Measurements from ENCODE around the gene HOXC10. TPM values are rescaled to one million over a fixed set of nuclear protein-coding genes. Genes with fewer than 3 reads are reported as not detected.
A peak's percentile ranks its signal among the peaks of the same experiment; 100 is the strongest.

Gene HOXC10
- total RNA-seq, 1 donor, result not detected

DNA sequence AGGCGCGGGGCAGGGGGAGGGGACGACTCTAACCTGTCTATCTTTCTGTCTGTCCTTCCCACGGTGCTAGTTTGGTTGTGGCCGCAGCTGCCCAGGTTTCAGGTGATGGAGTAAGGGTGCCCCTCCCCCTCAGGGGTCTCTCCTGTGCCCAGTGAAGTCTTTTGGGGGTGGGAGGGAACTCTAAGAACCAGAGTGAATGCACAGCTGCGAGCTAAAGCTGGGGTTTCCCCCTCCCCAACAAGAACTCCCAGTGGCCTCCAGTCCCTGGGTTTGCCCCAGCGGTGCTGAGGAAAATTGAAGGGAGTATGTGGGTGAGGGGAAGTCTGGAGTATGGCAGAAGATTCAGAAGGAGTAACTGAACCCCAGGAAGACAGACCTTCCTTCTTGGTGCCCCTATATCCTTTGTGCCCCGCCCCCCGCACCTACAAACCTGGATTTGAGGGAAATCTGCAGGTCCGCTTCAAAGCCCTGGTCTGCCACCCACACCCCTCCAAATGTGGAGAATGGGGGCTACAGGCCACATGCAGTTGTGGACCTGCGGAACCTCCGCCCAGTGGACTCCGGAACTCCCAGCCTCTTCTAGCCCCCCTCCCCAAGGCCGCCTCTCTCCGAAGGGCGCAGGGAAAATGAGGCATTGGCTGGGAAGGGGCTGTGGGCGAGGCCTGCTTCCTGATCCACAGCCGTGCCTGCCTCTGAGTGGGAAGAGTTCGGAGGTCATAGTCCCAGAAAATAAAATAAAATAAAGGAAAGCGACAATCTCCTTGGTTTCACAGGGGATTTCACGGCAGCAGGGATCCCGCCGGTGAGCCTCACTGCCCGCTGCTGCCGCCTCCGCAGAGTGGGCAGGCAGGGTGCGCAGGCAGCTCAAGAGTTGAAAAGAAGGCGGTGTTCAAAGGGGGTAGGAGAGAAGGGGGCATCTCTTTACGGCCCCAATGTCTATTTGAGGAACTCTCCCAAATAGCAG lies 11.6 kb downstream of the HOXC10 start:
- TF ChIP-seq, protein P1, sequence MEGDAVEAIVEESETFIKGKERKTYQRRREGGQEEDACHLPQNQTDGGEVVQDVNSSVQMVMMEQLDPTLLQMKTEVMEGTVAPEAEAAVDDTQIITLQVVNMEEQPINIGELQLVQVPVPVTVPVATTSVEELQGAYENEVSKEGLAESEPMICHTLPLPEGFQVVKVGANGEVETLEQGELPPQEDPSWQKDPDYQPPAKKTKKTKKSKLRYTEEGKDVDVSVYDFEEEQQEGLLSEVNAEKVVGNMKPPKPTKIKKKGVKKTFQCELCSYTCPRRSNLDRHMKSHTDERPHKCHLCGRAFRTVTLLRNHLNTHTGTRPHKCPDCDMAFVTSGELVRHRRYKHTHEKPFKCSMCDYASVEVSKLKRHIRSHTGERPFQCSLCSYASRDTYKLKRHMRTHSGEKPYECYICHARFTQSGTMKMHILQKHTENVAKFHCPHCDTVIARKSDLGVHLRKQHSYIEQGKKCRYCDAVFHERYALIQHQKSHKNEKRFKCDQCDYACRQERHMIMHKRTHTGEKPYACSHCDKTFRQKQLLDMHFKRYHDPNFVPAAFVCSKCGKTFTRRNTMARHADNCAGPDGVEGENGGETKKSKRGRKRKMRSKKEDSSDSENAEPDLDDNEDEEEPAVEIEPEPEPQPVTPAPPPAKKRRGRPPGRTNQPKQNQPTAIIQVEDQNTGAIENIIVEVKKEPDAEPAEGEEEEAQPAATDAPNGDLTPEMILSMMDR (IDR thresholded peaks at IDR 0.05; ENCODE audit: insufficient read depth, low read length), result no peak
- no peak overlapping the region for H3K4me3 ChIP-seq (ENCODE audit: low read depth, low read length)
- DNase-seq (ENCODE audit: low read depth), result no peak

DNA sequence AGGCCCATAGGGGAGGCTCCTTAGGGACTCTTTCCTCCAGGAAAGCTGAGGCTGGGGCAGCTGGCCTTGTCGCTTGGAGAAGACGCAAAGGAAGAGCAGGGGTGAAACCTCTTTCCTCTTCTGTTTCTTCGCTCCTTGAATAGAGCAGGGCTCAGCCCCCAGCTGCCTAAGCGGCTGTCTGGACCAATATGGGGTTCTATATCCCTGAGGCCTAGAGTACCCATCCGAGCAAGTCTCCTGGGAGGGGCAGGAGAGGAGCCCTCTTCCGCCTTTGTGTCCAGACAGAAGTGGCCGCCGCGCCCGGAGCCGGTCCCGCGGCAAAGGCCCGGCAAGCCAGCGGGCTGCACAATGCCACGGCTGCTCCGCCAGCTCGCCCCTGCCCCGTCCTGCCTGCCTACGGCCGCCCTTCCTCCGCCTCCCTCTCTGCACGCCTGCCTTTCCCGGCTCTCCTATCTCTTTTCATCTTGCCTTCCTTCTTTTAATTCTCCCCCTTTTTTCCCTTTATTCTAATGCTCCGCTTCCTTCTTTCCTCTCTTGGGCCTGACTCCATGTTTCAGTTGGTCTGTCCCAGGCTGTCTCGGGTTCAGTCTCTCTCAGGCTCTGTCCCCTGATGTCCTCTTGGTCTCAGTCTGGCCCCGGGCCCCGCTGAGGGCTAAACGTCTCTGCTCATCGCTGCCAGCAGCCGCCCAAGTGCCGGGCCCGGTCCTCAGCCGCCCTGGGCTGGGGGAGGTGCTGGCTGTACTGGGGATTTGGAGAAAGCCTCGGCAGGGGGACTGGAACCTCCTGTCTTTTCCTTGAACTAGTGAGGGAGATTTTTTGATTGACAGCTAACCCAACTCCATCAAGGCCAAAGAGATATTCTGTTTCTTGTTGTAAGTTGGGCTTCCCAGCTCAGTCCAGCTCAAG lies 12.5 kb downstream of the HOXC10 start:
- H3K4me3 ChIP-seq (ENCODE audit: low read depth, low read length), result no peak overlapping the region
- DNase-seq (ENCODE audit: low read depth), result no peak
- TF ChIP-seq, protein P1 (IDR thresholded peaks at IDR 0.05; ENCODE audit: insufficient read depth, low read length), result no peak

DNA sequence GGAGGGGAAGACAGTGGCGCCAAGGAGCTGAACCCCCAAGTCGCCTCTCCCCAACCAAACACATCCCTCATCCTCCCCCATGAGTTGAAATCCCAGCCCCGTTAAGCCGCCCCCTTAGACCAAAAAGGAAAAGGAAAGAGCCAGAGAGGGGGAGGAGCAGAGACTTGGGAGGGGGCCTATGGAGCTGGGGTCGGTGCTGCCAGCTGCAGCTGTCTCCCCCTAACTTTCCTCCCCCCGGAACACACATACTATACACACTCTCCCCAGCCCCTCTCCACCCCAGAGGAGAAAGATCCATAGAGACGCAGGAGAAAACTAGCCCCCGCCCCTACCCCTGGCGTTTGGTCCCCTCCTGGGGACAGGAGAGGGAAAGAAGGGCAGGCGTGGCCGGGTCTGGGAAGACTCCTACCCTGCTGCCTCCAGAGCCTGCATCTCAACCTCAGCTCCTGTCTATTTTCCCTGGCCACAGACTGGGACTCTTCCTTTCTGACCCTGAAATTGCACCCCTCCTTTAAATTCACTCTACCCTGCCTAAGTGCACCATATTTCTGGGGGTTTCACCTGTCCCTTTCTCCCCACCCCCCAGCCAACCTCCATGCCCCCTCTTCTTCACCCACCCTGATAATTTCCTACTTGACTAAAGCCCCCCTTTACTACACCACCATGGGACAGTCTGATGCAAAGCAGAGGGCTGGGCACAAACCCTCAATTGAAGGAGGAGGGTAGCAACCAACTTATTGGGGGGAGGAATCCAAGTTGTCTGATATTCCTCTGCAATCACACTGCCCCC lies 13.4 kb downstream of the HOXC10 start:
- TF ChIP-seq, protein P1 (IDR thresholded peaks at IDR 0.05; ENCODE audit: insufficient read depth, low read length), result no peak
- DNase-seq (ENCODE audit: low read depth), result no peak
- no peak overlapping the region for H3K4me3 ChIP-seq (ENCODE audit: low read depth, low read length)

DNA sequence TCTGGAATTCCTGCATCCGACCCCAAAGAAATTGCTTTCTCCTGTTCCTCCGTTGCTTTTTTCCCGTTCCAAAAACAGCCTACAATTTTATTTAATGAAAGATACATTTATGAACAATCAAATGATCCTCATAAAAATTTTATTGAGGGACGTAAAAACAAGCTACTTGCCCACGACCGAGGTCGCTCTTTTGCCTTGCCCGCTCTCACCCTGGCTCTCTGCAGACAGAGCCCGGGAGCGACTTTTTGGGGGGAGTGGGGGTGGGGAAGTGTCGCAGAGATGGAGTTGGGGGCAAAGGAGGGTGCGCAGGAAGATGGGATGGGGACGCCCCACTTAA lies 13.9 kb downstream of the HOXC10 start:
- no peak for DNase-seq (ENCODE audit: low read depth)
- H3K4me3 ChIP-seq (ENCODE audit: low read depth, low read length), result no peak overlapping the region

DNA sequence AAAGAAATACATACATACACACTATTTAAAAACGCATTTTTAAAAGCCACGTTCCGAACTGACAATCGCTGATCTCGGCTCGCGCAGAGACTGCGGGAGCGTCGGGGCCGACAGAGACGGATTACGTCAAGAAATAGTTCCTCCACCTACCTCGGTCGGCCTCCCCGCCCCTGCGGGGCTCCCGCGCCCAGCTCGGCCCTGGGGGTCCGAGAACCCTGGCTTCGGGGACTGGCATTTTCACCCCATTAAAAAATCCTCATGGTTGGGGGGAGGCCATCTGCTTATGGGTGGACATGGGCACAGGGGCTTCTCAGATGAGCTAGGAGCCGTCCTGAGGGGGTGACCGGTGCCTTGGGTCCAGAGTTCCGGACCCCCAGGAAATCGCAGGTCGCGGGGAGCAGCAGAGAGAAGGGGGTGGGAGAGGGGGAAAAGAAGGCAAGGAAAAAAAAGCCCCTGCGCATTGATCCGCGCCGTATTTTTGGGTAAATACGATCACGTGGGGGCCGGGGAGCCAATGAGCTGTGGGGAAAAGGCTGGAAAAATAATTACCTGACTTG lies 14.7 kb downstream of the HOXC10 start:
- peak overlapping the region; percentile 62 for H3K4me3 ChIP-seq (ENCODE audit: low read depth, low read length)
- TF ChIP-seq, protein P1 (IDR thresholded peaks at IDR 0.05; ENCODE audit: insufficient read depth, low read length), result no peak
- peak; percentile 77 for DNase-seq (ENCODE audit: low read depth)

More for the DNA sequence above, 13.9 kb downstream of the HOXC10 start:
- TF ChIP-seq, protein P1 (IDR thresholded peaks at IDR 0.05; ENCODE audit: insufficient read depth, low read length), result no peak
